ENCODE measurements around the gene RBM34.
A peak's percentile ranks its signal among the peaks of the same experiment; 100 is the strongest.
"Not testable (repeated sequence)": the region's sequence is repeated elsewhere in the genome, so short reads cannot be mapped to it uniquely, and the experiment has no call there.

RBM34 gene

DNA sequence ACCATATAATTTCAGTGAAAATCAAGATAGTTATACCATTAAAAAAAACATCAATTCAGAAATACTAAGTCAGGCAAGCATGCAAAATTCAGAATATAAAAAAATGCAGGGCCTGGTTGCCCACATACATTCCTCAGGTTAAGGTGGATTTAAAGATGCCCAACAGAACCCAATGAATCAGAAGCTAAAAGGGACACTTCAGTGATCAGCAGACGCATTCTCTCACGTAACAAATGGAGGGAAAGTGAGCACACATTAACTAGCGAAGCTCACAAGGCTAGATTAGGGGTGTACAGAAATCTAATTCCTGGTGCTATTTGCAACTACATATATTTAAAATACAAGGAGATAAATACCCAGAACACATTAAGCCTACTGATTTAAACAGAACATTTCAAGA is 49.9 kb downstream of the RBM34 start:
- no peak for DNase-seq

DNA sequence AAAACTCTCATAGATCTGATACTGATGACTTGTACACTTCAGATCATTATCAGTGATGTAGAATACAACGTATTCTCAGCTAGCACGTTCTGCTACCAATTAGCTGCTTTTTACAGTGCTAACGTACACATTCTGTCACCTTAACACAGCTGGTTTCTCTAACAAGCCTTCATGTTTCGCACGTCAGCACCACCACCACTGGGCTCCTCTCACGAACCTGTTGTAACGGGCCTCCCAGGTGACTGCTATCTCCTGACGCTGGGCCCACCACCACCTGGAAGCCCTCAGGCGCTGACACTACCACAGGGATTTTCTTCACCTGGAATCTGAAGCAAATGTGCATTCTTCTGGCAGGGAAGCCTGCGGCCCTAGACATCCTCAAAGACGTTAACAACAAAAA is 52.2 kb downstream of the RBM34 start:
- no peak for DNase-seq

DNA sequence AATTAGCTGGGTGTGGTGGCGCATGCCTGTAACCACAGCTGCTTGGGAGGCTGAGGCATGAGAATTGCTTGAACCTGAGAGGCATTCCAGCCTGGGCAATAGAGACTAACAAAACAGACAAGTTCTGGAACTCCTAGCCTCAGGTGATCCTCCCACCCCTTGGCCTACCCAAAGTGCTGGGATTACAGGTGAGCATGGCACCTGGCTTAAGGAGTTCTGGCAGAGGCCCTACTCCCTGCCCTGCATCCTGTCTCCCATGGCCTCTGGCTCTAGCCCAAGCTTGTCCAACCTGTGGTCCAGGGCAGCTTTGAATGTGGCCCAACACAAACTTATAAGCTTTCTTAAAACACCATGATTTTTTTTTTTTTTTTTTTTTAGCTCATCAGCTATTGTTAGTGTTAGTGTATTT is 52.9 kb downstream of the RBM34 start:
- DNase-seq = no peak

DNA sequence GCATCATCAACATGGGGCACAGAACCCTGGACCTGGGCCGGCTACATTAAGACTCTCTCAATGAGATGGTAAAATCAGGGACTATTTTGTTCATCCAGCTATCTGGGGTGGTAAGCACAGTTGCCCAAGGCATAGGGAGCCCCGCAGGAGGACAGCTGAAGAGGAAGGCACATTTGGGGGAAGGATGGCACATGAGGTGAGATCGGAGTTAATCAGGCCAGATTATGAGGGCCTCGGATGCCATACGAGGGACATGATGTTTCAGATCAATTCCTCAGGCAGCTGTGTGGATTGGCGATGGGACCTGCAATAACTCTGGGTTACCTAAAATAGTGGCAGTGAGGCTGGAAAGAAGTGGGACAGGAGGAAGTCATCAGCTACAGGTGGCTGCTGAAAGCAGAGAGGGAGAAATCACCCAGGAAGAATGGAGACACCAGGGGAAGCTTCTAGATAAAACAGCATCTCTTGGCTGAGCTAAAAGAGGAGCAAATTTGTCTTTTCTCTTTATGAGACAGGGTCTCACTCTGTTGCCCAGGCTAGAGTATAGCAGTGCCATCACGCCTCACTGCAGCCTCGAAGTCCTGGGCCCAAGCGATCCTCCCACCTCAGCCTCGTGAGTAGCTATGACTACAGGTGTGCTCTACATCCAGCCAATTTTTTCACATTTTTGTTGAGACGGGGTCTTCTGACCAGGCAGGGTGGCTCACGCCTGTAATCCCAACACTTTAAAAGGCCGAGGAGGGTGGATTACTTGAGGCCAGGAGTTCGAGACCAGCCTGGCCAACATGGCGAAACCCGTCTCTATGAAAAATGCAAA is 53.5 kb downstream of the RBM34 start:
- no peak for DNase-seq

DNA sequence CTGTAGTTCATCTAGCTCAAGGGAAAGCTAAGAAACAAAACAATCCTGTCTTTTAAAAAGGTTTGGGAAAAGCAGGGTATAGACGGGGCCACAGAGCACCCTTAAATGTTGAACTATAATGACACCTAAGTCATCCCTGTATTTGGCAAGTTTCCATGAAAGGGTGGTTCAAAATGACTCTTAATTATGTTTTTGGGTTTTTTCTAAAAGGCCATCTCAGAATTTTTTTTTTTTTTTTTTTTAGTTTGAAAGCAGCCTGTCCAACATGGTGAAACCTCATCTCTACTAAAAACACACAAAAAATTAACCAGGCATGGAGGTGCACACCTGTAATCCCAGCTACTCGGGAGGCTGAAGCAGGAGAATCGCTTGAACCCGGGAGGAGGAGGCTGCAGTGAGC is 54.6 kb downstream of the RBM34 start:
- DNase-seq = no peak

DNA sequence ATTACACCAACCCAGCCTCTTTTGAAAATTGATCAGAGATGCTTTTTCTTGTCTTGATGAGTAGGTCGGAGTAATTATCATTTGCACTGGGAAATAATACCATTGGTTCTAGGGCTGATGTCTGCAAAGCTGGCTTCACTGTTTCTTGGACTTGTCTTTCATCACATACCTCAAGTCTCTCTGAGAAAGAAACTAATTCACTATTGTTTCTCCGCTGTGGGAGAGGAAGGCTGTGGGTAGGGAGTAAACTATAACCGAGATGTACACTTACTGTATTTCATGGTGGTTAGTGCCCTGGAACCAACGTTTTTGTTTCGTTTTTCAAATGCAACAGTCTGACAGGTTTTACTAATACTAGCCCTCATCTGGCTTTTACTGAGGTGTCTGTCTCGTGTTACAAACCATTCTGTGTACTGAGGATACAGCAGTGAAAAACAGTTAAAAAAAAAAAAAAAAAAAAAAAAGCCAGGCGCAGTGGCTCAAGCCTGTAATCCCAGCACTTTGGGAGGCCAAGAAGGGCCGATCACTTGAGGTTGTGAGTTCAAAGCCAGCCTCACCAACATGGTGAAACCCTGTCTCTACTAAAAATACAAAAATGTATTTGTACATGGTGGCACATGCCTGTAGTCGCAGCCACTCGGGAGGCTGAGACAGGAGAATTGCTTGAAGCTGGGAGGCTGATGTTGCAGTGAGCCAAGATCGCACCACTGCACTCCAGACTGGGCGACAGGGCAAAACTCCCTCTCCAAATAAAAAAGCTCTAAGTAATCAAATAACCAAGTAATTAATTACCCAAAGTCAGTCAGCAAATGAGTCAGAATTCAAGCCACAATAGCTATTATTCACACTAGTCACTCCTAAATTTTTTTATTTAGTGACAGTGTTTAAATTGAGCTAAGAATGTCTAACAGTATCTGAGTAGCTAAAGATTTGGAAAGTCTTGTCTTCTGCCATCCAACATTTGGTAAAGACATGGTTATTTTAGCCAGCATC is 55.7 kb downstream of the RBM34 start:
- DNase-seq = no peak

DNA sequence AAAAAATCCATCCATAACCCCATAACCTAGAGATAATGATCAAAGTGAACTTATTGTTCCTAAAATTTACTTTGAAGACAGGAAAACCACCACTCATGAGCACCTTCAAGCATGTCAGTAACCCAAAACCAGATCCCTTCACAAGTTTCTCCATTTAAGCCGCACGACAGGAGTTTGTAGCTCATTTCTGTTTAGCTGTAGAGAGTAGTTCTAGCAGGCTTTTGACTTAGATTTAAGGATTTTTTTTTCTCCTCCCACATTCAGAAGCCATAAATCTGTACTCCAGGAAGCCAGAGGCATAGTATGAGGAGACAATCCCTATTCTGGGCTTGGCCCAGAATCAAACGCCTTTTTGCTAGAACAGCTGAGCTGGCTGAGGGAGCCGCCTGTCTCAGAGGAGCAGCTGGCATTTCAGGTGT is 58.0 kb downstream of the RBM34 start:
- no peak for DNase-seq

DNA sequence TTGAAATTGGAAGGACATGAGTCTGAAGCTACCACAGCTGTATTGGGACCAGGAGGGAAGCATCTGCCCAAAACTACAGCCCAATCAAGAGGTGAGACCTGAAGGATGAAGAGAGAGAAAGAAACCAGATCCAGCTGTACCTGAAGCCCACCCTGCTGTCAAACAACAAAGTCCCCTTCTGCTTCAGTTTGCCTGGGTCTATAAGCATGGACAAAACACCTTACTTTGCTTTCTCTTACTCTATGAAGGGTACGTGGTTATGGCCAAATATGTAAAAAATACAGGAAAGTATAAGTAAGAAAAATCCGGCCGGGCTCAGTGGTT is 58.8 kb downstream of the RBM34 start:
- DNase-seq = no peak

DNA sequence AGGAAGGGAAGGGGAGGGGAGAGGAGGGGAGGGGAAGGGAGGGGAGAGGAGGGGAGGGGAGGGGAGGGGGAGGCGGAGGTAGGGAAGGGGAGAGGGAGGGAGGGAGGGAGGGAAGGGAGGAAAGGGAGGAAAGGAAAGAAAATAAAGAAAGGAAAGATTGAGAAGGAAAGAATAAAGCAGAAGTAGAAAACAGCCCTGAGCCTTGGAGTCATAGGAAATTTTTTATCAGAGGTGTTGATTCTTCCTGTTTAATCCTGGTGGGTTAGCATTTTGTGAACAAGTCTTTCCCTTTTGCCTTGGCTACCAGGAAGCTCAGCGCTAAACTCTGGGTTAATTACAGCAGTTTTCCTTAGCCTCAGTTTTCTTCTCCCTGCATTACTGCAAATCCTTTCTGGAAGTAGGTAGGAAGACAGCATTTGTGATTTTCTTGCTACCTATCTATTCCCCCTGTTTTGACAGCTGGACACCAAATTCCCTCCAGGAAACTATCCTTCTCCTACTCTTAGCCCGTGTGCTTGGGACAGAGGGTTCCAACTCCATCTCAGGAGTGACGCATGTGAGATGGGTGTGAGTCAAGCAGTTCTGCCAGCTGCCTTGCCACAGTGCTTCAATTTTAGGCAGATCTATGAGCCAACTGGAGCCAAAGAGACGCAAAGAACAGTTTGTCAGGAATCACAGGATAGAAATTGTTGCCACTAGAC is 59.3 kb downstream of the RBM34 start:
- no peak for DNase-seq

DNA sequence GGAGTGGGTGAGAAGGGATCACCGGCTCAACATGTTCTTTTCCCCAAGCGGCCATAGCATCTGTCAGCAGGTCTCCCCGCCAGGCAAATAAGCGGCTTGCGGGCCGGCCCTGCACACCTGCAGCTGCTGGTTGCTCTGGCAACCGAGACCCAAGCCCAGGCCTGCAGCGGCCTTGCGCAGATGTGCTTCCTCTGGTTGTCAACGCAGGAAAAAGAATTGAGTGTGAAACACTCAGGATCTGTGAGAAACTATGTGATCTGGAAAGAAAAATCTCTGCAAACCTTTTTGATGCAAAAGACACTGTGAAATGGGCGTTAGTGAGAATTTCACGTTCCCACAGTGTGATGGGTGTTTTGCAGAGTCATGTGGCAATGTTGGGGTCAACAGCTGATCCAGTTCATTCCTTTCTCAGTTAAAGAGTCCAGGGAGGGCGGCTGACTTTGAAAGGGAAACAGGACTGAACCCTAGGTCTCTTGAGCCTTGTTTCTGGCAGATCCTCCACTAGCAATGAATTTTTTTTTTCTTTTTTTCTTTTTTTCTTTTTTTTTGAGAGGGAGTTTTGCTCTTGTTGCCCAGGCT is 60.8 kb downstream of the RBM34 start:
- DNase-seq = no peak

DNA sequence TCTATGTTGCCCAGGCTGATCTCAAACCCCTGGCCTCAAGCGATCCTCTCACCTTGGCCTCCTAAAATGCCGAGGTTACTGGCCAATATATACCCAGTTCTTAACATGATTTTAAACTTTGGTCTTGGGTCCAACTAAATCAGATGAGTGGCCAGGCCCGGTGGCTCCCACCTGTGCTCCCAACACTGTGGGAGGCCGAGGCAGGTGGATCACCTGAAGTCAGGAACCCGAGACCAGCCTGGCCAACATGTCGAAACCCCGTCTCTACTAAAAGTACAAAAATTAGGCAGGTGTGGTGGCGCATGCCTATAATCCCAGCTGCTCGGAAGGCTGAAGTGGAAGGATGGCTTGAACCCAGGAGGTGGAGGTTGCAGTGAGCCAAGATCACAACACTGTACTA is 62.1 kb downstream of the RBM34 start:
- no peak for DNase-seq

DNA sequence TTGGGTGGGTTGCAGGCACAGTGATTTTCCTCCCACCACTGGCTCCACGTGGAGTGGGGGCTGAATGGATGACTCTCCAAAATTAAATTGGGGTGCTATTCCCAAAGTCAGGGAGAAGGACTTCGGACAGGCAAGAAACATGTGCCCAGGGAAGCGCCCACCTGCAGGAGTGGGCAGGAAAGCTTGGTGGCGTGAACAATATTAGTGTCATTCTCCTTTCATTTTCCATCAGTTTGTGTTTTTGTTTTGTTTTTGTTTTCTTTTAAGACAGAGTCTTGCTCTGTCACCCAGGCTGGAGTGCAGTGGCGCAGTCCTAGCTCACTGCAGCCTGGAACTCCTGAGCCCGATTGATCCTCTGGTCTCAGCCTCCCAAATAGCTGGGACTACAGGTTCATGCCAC is 62.5 kb downstream of the RBM34 start:
- DNase-seq = no peak

DNA sequence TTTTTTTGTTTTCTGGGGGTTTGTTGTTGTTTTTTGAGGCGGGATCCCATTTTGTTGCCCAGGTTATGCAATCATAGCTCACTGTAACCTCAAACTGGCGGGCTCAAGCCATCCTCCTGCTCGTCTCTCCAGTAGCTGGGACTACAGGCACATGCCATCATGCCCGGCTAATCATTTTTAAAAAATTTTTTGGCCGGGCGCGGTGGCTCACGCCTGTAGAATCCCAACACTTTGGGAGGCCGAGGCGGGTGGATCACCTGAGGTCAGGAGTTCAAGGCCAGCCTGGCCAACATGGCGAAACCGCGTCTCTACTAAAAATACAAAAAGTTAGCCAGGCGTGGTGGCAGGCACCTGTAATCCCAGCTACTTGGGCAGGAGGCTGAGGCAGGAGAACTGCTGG is 63.5 kb downstream of the RBM34 start:
- not testable (repeated sequence) for DNase-seq

DNA sequence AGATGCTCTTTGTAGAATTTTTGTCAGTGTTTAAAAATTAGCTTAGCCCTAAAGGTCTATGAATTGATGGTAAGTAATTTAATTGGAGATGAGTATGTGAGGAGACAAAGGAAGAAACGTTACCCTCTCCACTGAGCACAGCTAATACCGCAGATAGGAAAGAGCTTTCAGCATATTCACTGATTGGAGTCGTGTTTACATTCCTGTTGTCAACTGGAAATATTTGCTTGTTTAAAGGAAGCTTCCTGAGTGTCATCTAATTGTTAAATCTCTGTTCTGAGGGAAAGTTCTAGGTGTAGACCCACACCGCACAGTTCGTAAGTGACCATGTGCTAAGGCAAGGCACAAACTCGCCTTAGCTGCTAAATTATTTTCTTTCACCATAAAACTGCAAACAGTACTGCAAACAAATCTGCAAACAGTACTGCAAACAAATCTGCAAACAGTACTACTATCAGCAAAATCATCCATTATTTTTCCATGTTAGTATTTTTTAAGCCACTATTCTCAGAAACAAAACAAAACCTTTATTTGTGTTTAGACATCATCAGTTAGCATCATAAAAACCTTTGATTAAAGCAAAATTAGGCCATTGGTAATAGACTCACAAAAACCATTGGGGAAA is 65.0 kb downstream of the RBM34 start:
- no peak for DNase-seq

DNA sequence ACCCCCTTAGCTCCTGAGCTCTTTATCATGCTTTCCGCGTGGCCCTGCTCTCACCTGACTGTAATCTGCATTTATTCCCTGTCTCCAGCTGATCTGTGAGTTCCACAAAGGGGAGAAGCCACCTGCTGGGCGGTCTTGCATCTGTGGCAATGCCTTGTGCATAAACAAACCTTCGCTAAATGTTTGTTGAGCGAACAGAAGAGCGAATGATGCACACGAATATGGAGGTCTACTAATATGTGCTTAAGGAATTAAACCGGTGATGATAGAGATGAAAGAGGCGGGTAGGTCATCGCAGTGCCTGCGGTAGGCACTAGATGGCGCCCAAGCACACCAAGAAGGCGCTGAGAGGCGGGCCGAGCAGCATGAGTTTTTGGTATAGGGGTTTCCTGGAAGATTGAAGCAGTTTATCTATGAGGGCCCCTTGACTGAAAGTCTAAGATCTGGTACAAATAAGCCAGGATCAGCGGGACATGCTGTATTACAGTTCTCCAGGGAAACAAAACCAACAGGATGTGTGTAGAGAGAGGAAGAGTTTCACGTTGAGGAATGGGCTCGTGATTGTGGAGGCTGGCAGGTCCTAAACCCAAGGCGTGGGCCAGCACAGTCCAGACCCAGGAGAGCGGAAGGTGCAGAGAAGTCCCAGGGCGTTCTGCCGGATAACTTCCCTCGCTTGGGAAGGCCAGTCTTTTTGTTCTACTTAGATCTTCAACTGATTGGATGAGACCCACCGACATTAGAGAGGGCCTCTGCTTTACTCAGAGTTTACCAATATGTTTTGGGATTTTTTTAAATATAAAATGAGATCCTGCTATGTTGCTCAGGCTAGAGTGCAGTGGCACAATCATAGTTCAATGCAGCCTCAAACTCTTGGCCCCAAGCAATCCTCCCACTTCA is 67.1 kb downstream of the RBM34 start:
- peak; percentile 80 for DNase-seq

DNA sequence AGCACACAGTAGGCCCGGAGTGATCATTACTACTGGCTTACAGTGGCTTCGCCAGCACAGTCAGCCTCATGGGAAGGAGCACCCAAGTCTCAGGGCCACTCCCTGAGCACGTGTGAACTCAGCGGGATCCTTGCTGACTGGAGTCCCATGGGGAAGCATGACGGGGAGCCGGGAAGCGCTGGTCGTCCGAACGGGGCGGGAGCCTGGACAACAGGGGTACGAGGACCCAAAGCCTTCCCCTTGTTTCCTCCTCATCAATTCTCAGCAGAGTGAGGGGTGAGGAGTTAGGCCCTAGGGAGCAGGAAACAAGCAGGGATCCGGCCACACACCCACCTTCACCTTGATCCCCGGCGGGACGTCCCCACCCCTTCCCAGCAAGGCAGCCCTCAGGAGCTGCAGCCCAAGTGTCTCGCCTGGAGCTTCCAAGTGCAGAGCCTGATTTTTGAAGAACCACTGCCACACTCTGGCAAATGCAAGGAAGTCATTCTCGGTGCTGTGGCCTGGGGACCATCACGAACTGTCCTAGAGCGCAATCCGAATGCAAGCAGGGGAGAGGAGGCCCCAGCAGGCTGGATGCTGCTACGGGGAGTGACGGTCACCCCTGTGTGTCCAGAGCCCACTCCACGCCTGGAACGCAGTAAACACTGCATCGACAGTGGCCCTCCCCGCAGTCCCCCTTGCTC is 67.9 kb downstream of the RBM34 start:
- DNase-seq = no peak

DNA sequence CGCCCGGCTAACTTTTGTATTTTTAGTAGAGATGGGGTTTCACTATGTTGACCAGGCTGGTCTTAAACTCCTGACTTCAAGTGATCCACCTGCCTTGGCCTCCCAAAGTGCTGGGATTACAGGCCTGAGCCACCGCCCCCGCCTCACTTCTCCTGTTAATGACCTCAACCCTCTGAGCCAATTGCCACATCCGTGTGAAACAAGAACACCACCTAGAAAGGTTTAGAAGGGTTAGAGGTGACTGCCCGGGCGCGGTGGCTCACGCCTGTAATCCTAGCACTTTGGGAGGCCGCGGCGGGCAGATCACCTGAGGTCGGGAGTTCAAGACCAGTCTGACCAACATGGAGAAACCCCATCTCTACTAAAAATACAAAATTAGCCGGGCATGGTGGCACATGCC is 68.6 kb downstream of the RBM34 start:
- not testable (repeated sequence) for DNase-seq

DNA sequence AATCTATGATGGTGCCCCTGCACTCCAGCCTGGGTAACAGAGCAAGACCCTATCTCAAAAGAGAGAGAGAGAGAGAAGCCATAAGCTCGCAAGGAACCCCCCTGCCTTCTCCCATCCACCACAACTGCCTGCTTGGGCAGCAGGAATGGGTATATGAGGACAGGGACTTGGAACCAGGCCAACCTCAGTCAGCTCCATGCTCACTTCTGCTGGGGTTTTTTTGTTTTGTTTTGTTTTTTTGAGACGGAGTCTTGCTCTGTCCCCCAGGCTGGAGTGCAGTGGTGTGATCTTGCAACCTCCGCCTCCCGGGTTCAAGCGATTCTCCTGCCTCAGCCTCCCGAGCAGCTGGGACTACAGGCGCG is 69.0 kb downstream of the RBM34 start:
- not testable (repeated sequence) for DNase-seq

DNA sequence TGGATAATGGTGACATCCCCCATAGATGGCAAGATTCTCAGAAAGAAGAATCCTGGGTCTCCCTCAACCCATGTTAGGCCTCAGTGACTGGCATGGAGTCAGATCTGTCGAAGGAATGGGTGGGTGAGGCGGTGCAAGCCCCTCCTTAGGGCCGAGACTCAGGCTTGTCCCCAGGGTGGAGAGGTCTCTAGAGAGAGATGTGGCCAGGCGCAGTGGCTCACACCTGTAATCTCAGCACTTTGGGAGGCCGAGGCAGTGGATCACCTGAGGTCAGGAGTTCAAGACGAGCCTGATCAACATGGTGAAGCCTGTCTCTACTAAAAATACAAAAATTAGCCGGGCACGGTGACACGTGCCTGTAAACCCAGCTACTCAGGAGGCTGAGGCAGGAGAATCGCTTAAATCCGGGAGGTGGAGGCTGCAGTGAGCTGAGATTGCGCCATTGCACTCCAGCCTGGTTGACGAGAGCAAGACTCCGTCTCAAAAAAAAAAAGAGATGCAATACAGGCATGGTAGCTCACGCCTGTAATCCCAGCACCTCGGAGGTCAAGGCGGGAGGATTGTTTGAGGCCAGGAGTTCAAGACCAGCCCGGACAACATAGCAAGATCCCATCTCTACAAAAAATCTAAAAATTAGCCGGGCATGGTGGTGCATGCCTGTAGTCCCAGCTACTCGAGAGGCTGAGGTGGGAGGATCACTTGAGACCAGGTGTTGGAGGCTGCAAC is 69.6 kb downstream of the RBM34 start:
- DNase-seq = not testable (repeated sequence)

DNA sequence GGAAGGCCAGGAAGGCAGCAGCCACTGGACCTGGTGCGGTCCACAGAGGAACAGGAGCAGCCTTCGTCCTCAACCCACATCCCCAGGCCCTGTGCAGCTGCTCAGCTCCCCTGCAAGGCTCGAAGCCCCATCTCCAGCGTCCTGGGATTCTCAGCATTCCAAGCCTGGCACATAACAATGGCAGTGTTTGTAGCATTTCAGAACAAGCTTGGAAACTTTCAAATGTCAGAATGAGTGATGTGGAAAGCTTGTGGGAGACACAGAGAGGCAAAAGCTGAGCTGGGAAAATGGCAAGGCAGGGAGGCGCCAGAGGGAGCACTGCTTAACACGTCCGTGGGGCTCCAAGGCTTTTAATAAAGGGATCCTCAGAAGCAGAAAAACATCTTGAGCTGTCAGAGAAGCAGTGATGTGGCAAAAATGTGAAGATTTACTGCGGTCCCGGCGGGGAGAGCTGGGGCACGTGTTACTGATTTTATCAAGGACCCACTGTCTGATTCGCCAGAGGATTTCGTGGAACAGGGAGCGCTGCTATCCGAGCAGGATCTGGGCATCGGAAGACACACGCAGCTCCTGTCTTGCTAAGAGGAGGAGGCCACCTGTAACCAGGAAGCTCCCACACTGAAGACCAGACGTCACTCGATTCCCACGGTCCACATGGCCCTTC is 70.5 kb downstream of the RBM34 start:
- DNase-seq = no peak

All from activated T-cell treated with anti-CD3 and anti-CD28 coated beads for 4 hours (primary cell).